Chondrocyte (in vitro differentiated cells): ENCODE measurements around the gene CHAT. TPM values are rescaled to one million over a fixed set of nuclear protein-coding genes. Genes with fewer than 3 reads are reported as not detected.
A peak's percentile ranks its signal among the peaks of the same experiment; 100 is the strongest.

ENCODE experiments used
- DNase-seq: peaks from one replicate; pipeline ENCODE4 v3.0.0; 2021; ENCODE audit warnings: mixed read lengths, low spot score
- H3K27ac Mint-ChIP-seq: one replicate; pipeline ENCODE4 v1.8.0; 2021; ENCODE audit warnings: mild to moderate bottlenecking, moderate library complexity, mixed read lengths; ENCODE audit not compliant: unreplicated experiment
- H3K27me3 Mint-ChIP-seq: 2 replicates; pipeline ENCODE4 v1.8.0; 2021; ENCODE audit warnings: low read depth, mixed read lengths
- H3K36me3 Mint-ChIP-seq: 2 replicates; pipeline ENCODE4 v1.8.0; 2021; ENCODE audit warnings: low read depth, mixed read lengths
- H3K4me1 Mint-ChIP-seq: 2 replicates; pipeline ENCODE4 v1.8.0; 2021; ENCODE audit warnings: low read depth, mild to moderate bottlenecking, mixed read lengths
- H3K4me3 Mint-ChIP-seq: one replicate; pipeline ENCODE4 v1.8.0; 2021; ENCODE audit warnings: mild to moderate bottlenecking, moderate library complexity, mixed read lengths; ENCODE audit not compliant: unreplicated experiment
- H3K9me3 Mint-ChIP-seq: 2 replicates; pipeline ENCODE4 v1.8.0; 2021; ENCODE audit warnings: low read depth, mixed read lengths
- total RNA-seq: library from RNA; stranded (reverse); gene quantifications from 3 replicates; pipeline ENCODE4 v1.2.1, GENCODE V29; 2021
- TF ChIP-seq, protein P1 (sequence below): fragments of 200-600 bp; sonication (generic); IDR thresholded peaks from 2 replicates; pipeline ENCODE4 v1.5.0; 2021; ENCODE audit warnings: antibody characterized with exemption, mild to moderate bottlenecking, moderate library complexity

The CHAT gene
- total RNA-seq, 1 donor from 2014 or later = not detected

DNA sequence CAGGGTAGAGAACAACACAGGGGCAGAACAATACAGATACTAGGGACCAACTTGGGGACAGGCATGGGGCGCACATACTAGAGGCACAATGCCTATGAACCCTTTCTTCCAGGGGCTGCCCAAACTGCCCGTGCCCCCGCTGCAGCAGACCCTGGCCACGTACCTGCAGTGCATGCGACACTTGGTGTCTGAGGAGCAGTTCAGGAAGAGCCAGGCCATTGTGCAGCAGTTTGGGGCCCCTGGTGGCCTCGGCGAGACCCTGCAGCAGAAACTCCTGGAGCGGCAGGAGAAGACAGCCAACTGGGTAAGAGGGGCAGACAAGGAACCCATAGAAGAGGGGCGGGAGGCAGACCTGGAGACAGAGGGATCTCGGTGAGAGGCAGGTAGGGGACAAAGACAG is 5.8 kb downstream of the CHAT start:
- DNase-seq = peak; percentile 48

DNA sequence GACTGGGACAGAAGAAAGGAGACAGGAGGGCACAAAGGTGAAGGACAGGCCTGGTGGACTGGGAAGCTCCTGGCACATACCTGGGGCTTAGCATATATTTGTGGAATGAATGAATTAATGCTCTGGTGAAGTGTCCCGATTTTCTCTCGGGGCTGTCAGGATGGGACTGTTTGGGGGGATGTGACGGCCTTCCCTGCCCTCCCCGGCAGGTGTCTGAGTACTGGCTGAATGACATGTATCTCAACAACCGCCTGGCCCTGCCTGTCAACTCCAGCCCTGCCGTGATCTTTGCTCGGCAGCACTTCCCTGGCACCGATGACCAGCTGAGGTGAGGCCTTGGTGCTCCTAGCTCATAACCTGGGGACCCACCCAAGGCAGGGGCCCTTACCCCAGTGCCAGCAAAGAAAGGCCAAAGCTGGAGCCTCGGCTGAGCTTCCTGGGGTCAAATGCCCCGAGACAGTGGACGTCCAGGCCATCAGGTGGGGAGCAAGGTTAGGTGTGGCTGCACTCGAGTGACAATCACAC is 6.5 kb downstream of the CHAT start:
- H3K27me3 Mint-ChIP-seq = peaks cover 69% of the 10 kb centered on the region
- DNase-seq = peak; percentile 57
- H3K27ac Mint-ChIP-seq = no peak overlapping the region
- H3K4me3 Mint-ChIP-seq = no peak overlapping the region
- no peaks in the 10 kb centered on the region for H3K36me3 Mint-ChIP-seq
- H3K4me1 Mint-ChIP-seq = no peaks in the 10 kb centered on the region
- H3K9me3 Mint-ChIP-seq = no peaks in the 10 kb centered on the region
- TF ChIP-seq, protein P1, sequence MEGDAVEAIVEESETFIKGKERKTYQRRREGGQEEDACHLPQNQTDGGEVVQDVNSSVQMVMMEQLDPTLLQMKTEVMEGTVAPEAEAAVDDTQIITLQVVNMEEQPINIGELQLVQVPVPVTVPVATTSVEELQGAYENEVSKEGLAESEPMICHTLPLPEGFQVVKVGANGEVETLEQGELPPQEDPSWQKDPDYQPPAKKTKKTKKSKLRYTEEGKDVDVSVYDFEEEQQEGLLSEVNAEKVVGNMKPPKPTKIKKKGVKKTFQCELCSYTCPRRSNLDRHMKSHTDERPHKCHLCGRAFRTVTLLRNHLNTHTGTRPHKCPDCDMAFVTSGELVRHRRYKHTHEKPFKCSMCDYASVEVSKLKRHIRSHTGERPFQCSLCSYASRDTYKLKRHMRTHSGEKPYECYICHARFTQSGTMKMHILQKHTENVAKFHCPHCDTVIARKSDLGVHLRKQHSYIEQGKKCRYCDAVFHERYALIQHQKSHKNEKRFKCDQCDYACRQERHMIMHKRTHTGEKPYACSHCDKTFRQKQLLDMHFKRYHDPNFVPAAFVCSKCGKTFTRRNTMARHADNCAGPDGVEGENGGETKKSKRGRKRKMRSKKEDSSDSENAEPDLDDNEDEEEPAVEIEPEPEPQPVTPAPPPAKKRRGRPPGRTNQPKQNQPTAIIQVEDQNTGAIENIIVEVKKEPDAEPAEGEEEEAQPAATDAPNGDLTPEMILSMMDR = no peak

More for the DNA sequence above, 5.8 kb downstream of the CHAT start:
- no peaks in the 10 kb centered on the region for H3K9me3 Mint-ChIP-seq
- TF ChIP-seq, protein P1 = no peak
- H3K4me1 Mint-ChIP-seq = no peaks in the 10 kb centered on the region
- peaks cover 70% of the 10 kb centered on the region for H3K27me3 Mint-ChIP-seq
- no peak overlapping the region for H3K4me3 Mint-ChIP-seq
- no peaks in the 10 kb centered on the region for H3K36me3 Mint-ChIP-seq
- H3K27ac Mint-ChIP-seq = no peak overlapping the region

DNA sequence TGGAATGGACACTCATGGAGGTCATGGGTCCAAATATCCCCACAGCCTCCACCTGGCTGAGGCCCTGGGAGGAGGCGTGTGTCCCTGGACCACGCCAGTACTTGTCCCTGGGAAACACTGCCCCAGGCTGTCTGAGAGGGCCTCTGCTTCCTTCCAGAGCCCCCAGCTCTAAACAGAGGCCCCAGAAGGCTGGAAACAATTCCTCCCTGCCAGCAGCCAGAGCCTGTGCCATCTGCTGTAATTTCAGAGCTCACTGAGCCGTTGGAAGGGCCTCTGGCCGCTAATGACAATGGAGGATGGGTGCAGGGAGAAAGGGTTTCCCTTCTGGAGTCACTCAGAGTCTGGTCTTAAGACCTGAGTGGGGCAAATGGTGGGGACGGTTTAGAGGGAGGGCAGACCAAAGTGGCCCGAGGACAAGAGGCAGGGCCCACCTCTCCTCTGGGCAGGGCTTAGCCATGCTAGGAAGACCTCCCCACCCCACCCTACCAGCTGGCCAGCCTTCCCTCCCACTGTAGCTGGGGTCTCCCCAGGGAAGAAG is 7.1 kb downstream of the CHAT start:
- no peaks in the 10 kb centered on the region for H3K36me3 Mint-ChIP-seq
- peaks cover 67% of the 10 kb centered on the region for H3K27me3 Mint-ChIP-seq
- TF ChIP-seq, protein P1 = no peak
- no peak overlapping the region for H3K4me3 Mint-ChIP-seq
- H3K27ac Mint-ChIP-seq = no peak overlapping the region
- no peaks in the 10 kb centered on the region for H3K9me3 Mint-ChIP-seq
- DNase-seq = peak; percentile 35
- H3K4me1 Mint-ChIP-seq = no peaks in the 10 kb centered on the region

DNA sequence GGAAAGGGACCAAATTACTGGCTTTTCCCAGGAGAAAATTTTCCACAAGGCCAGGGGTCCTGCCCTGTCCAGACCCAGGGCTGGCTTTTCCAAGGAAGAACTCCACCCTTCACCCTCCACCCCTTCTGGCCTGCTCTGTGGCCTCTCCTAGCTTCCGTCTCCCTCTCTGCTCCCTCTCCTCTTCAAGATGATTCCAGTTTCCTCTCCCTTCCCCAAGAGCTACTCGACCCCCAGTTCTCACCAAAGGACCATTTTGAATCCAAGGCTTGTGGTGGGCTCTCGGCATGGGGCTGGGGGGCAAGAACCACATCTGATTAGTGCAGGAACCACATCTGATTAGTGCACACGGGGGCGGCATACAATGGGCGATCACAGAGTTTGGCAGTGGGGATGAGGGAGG is 7.7 kb downstream of the CHAT start:
- no peak overlapping the region for H3K27ac Mint-ChIP-seq
- peaks cover 65% of the 10 kb centered on the region for H3K27me3 Mint-ChIP-seq
- H3K4me1 Mint-ChIP-seq = no peaks in the 10 kb centered on the region
- no peaks in the 10 kb centered on the region for H3K9me3 Mint-ChIP-seq
- peak; percentile 25 for DNase-seq
- no peak overlapping the region for H3K4me3 Mint-ChIP-seq
- TF ChIP-seq, protein P1 = no peak
- no peaks in the 10 kb centered on the region for H3K36me3 Mint-ChIP-seq

DNA sequence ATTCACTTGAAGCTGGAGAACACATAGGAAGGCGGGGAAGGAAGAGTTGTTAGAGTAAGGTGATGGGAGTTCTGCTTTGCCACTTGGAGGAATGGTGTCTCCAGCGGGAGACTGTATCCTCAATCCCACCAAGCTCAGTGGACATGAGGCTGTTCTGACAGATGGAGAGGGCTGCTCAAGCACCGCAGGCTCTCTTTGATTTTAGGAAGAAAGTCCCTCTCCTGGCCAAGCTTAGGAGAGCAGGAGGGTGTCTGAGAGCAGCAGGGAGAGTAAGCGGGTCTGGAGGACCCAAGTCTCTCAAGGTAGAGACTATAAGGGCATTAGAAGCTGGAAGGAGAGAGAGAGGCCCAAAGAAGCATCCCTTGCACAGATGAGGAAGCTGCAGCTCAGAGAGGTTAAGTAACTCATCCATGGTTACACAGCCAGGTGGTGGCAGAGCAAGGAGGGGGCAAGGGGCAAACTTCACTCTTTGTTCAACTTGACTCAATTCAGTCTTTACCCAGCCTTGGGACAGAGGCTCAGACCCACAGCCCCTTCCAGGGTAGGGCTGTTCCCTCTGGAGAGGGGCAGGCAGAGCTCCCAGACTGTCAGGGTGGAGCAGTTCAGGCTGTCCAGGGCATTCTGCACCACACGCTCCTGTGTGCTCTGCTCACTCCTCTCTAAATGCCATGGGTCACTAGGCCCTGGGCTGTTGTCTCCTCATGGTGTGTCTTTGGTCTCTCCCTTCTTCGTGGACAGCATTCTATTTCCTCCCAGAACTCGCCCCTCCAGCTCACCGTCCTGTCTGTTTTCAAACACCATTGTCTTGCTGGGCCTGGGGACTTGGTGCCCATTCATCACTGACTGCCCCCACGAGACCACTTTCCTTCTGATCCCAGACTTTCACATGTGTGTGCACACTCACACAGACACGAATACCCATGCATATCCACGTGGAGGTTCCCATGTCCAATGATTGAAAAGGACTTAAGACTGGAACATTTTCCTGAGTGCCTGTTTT is 8.9 kb downstream of the CHAT start:
- peak; percentile 41 for DNase-seq
- Mint-ChIP-seq H3K27ac (no peak overlapping the region), H3K36me3 (no peaks in the 10 kb centered on the region), H3K4me1 (no peaks in the 10 kb centered on the region), H3K4me3 (no peak overlapping the region), H3K9me3 (no peaks in the 10 kb centered on the region), H3K27me3 (peaks cover 53% of the 10 kb centered on the region)
- TF ChIP-seq, protein P1 = no peak
